RCC 7860 (cell line): ENCODE results near the gene HK2.
A peak's percentile ranks its signal among the peaks of the same experiment; 100 is the strongest.

Experiments
- DNase-seq: peaks from one replicate; pipeline ENCODE4 v3.0.0-alpha.2; 2015; ENCODE audit warnings: low spot score
- FAIRE-seq: peaks from 2 replicates; lab custom pipeline; 2012; peaks lifted over from hg19 to GRCh38; lab: Jason Lieb, UNC

HK2 gene

GRCh38 chr2:74856599-74856998, 22.7 kb downstream of the HK2 start:
- FAIRE-seq (no peak), DNase-seq (no peak)

GRCh38 chr2:74857215-74857614, 23.3 kb downstream of the HK2 start:
- FAIRE-seq: no peak

GRCh38 chr2:74857725-74858124, 23.8 kb downstream of the HK2 start:
- FAIRE-seq (no peak), DNase-seq (no peak)

More at GRCh38 chr2:74857215-74857614, 23.3 kb downstream of the HK2 start:
- DNase-seq: no peak

GRCh38 chr2:74858281-74858680, 24.4 kb downstream of the HK2 start:
- FAIRE-seq: no peak
- DNase-seq: no peak

GRCh38 chr2:74860079-74860478, 26.2 kb downstream of the HK2 start:
- DNase-seq: no peak
- FAIRE-seq: no peak

- DNase-seq (no peak), FAIRE-seq (no peak)
These were observed 26.6 kb downstream of the HK2 start for GRCh38 chr2:74860521-74860920.

- FAIRE-seq: no peak
- no peak for DNase-seq
These were observed 27.6 kb downstream of the HK2 start for GRCh38 chr2:74861531-74861930.

- DNase-seq: no peak
- no peak for FAIRE-seq
These were observed 28.4 kb downstream of the HK2 start for GRCh38 chr2:74862020-74862964.

GRCh38 chr2:74863802-74864248, 29.9 kb downstream of the HK2 start:
- DNase-seq (no peak), FAIRE-seq (no peak)

- FAIRE-seq (peak; percentile 95), DNase-seq (peak; percentile 98)
These were observed 31.1 kb downstream of the HK2 start for GRCh38 chr2:74864728-74865722.

- peak; percentile 83 for FAIRE-seq
- peak; percentile 87 for DNase-seq
These were observed 32.1 kb downstream of the HK2 start for GRCh38 chr2:74865770-74866674.

- DNase-seq (peak; percentile 94), FAIRE-seq (peak; percentile 96)
These were observed 34.1 kb downstream of the HK2 start for GRCh38 chr2:74867841-74868658.

GRCh38 chr2:74869517-74869916, 35.6 kb downstream of the HK2 start:
- no peak for FAIRE-seq
- no peak for DNase-seq

- no peak for FAIRE-seq
- DNase-seq: no peak
These were observed 37.0 kb downstream of the HK2 start for GRCh38 chr2:74870951-74871350.

- no peak for FAIRE-seq
- no peak for DNase-seq
These were observed 37.5 kb downstream of the HK2 start for GRCh38 chr2:74871414-74871813.

- FAIRE-seq (no peak), DNase-seq (no peak)
These were observed 38.5 kb downstream of the HK2 start for GRCh38 chr2:74872389-74872836.

GRCh38 chr2:74873012-74873665, 39.2 kb downstream of the HK2 start:
- DNase-seq (no peak), FAIRE-seq (no peak)

GRCh38 chr2:74873678-74874640, 40.0 kb downstream of the HK2 start:
- FAIRE-seq: peak; percentile 87
- peak; percentile 57 for DNase-seq
